Measurements from ENCODE around the gene INIP.
A peak's percentile ranks its signal among the peaks of the same experiment; 100 is the strongest.

INIP gene

DNA sequence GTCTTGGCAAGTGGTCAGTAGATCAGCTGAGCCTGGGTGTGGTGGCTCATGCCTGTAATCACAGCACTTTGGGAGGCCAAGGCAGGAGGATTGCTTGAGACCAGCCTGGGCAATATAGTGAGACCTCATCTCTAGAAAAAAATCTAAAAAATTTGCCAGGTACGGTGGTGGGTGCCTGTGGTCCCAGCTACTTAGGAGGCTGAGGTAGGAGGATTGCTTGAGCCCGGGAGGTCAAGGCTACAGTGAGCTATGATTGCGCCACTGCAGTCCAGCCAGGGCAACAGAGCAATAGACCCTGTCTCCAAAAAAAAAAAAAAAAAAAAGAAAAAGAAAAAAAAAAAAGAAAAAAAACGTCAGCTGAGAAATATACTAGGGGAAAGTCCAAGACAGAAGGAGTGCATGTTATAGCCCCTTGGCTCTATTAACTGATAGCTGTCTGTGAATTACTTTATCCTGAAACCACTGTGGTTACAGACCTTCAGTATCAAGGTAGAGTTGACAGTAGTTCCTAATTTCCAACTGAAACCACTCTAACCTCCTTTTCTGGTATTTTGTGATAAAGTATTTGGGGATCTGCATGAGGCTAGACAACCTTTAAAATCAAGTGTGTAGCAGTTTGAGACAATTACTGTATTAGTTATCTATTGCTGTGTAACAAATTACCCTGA lies 2.3 kb upstream of the INIP start:
- FAIRE-seq = no peak

DNA sequence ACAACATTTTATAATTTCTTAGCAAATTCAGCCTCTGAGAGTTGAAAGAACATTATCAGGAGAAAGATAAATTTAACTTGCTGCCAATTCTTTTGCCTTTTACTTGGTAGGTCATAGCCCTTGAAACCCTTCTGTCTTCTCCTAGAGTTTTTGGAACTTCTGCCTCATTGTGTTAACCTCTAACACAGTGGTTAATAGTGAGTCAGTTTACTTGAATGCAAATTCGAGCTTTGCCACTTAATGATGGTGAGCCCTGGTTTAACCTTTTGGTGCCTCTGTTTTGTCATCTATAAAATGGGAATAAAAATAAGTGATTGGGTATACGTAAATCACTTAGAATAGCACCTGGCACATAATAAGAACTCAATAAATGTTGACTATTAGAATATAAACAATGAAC lies 1.8 kb upstream of the INIP start:
- TF ChIP-seq, protein P1, sequence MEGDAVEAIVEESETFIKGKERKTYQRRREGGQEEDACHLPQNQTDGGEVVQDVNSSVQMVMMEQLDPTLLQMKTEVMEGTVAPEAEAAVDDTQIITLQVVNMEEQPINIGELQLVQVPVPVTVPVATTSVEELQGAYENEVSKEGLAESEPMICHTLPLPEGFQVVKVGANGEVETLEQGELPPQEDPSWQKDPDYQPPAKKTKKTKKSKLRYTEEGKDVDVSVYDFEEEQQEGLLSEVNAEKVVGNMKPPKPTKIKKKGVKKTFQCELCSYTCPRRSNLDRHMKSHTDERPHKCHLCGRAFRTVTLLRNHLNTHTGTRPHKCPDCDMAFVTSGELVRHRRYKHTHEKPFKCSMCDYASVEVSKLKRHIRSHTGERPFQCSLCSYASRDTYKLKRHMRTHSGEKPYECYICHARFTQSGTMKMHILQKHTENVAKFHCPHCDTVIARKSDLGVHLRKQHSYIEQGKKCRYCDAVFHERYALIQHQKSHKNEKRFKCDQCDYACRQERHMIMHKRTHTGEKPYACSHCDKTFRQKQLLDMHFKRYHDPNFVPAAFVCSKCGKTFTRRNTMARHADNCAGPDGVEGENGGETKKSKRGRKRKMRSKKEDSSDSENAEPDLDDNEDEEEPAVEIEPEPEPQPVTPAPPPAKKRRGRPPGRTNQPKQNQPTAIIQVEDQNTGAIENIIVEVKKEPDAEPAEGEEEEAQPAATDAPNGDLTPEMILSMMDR (IDR thresholded peaks at IDR 0.05; ENCODE audit: insufficient read depth, missing control alignments) = no peak
- FAIRE-seq = no peak
- DNase-seq (ENCODE audit: insufficient read length, low spot score) = no peak

More for the DNA sequence above, 2.3 kb upstream of the INIP start:
- TF ChIP-seq, protein P1 (IDR thresholded peaks at IDR 0.05; ENCODE audit: insufficient read depth, missing control alignments) = no peak
- no peak for DNase-seq (ENCODE audit: insufficient read length, low spot score)

DNA sequence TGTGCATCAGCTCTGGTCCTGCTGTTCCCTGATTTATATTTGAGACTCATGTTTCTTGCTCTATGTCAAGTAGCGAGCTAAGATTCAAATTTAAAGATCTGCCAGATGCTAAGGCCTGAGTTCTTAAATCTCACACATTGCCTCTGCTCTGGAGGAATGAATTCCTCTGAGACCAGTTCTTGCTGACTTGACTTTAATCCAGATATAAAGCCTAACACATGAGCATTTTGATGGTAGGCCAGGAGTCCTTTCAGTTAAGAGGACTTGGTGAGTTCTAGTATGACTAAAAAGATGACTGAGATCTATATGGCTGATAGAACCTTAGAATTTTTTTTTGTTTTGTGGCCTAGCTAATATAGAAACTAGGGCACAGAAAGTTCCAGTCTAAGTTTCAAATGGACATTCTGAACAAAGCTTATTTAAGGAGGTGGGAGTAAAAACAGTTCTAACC lies 1.3 kb upstream of the INIP start:
- TF ChIP-seq, protein P1 (IDR thresholded peaks at IDR 0.05; ENCODE audit: insufficient read depth, missing control alignments) = no peak
- no peak for FAIRE-seq
- DNase-seq (ENCODE audit: insufficient read length, low spot score) = no peak

DNA sequence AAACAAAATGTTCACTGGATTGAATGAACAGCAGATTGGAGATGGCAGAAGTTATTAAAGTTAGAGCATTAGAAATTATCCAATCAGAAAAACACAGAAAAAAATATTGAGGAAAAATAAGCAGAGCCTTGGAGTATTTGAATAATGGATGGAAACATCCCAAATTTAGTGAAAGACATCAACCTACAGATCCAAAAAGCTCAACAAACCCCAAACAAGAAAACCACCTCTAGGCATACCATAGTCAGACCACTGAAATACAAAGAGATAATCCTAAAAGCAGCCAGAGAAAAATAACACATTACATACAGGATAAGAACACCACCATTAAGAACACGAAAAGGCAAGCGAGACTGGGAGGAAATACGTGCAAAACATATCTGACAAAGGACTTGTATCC lies 5.2 kb downstream of the INIP start:
- DNase-seq (ENCODE audit: insufficient read length, low spot score) (no peak), FAIRE-seq (no peak)
- TF ChIP-seq, protein P1 (IDR thresholded peaks at IDR 0.05; ENCODE audit: insufficient read depth, missing control alignments) = no peak

DNA sequence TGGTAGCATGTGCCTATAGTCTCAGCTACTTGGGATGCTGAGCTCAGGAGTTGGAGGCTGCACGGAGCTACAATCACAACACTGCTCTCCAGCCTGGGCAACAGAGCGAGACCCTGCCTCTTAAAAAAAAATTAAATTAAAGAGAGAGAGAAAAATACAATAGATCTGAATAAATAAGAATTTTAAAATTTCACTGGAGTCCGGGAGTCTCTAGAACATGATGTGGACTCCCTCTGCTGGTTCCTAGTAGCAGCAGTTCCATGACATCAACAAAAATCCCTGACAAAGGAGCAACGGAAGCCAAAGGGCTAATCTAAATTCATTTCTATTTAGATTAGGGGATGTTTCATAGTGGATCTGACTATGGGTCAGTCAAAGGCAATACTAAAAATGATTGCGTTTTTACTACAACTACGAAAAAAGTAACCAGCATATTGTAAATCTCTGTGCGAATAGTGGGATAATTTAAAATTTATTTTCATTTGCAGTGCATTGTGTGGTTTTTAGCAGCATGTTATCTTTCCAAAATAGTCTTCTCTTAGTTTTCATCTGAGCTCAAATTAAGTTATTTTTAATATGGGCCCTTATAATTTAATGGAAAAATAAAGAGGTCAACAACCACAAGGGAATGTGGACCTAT lies 6.7 kb downstream of the INIP start:
- FAIRE-seq = no peak
- DNase-seq (ENCODE audit: insufficient read length, low spot score) = no peak
- TF ChIP-seq, protein P1 (IDR thresholded peaks at IDR 0.05; ENCODE audit: insufficient read depth, missing control alignments) = peak; percentile 44

DNA sequence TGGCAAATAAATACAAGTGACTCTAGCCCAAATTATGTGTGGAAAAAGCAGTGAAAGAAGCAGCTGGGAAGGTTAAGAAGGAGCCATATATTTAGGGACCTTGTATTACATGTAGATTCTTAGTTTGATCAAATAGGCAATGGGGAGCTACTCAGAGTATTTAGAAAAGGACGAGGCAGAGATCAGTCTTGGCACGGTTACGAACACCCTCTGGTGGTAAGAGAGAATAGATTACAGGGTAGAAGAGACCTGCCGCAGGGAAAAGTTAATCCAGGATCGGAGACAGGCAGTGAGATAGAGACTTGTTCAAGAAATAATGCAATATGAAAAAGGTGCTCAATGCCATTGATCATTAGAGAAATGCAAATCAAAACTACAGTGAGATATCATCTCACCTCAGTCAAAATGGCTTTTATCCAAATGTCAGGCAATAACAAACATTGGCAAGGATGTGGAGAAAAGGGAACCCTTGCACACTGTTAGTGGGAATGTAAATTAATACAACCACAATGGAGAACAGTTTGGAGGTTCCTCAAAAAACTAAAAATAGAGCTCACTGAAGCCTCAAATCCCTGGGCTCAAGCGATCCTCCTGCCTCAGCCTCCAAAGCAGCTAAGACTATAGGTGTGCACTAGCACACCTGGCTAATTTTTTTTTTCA lies 12.0 kb downstream of the INIP start:
- FAIRE-seq = peak; percentile 84
- TF ChIP-seq, protein P1 (IDR thresholded peaks at IDR 0.05; ENCODE audit: insufficient read depth, missing control alignments) = peak; percentile 63
- no peak for DNase-seq (ENCODE audit: insufficient read length, low spot score)

All from D721Med (cell line).